VCaP (cell line): ENCODE results near the gene STK32C.
A peak's percentile ranks its signal among the peaks of the same experiment; 100 is the strongest.
"Not testable (repeated sequence)": the region's sequence is repeated elsewhere in the genome, so short reads cannot be mapped to it uniquely, and the experiment has no call there.

ENCODE experiments used
- H3K27ac ChIP-seq: fragments of 450-650 bp; 2 replicates; pipeline ENCODE4 v1.5.1; 2017
- CTCF ChIP-seq: fragments of 450-650 bp; conservative IDR thresholded peaks from 2 replicates; pipeline ENCODE4 v1.5.1; 2017; ENCODE audit warnings: mild to moderate bottlenecking, moderate library complexity

STK32C gene

DNA sequence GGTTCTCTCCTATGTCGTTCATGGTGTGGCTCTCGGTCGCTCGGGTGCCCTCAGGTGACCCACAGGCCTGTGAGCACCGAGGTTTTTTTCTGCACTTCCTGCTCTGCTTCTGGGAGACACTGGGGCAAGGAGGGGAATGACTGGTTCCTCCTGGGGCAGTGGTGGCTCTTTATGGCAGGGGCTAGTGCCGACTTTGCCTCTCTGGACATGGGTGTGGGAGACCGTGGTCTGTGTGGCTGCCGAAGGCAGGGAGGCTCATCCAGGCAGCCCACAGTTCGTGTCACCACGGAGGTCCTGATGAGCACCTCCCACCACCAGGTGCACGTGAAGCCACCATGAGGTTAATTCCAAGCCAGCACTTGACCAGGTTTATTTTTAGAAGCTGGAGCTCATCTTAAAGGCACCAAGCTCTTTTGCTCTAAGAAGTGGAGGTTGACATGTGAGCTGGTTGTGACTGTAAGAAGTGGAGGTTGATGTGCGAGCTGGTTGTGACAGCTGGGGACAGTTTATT is 145.7 kb downstream of the STK32C start:
- TF ChIP-seq CTCF: no peak
- peak overlapping the region; percentile 62 for H3K27ac ChIP-seq

DNA sequence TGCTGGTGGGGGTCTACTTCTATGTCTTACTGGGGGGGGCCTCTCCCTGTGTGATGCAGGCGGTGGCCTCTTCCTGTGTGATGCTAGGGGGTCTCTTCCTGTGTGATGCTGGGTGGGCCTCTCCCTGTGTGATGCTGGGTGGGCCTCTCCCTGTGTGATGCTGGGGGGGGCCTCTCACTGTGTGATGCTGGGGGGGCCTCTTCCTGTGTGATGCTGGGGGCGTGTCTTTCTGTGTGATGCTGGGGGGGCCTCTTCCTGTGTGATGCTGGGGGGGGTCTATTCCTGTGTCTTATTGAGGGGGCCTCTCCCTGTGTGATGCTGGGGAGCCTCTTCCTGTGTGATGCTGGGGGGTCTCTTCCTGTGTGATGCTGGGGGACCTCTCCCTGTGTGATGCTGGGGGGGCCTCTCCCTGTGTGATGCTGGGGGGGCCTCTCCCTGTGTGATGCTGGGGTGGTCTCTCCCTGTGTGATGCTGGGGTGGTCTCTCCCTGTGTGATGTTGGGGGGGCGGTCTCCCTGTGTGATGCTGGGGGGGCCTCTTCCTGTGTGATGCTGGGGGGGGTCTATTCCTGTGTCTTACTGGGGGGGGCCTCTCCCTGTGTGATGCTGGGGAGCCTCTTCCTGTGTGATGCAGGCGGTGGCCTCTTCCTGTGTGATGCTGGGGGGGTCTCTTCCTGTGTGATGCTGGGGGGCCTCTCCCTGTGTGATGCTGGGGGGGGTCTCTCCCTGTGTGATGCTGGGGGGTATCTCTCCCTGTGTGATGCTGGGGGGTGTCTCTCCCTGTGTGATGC is 146.7 kb downstream of the STK32C start:
- H3K27ac ChIP-seq: not testable (repeated sequence)

DNA sequence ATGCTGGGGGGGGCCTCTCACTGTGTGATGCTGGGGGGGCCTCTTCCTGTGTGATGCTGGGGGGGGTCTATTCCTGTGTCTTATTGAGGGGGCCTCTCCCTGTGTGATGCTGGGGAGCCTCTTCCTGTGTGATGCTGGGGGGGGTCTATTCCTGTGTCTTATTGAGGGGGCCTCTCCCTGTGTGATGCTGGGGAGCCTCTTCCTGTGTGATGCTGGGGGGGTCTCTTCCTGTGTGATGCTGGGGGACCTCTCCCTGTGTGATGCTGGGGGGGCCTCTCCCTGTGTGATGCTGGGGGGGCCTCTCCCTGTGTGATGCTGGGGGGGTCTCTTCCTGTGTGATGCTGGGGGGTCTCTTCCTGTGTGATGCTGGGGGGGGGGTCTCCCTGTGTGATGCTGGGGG is 147.5 kb downstream of the STK32C start:
- not testable (repeated sequence) for H3K27ac ChIP-seq

- H3K27ac ChIP-seq: not testable (repeated sequence)
Observed at GRCh38 chr10:132159302-132160230, 148.2 kb downstream of the STK32C start.

GRCh38 chr10:132158823-132159222 is 148.9 kb downstream of the STK32C start:
- no peak overlapping the region for H3K27ac ChIP-seq
- TF ChIP-seq CTCF: no peak

DNA sequence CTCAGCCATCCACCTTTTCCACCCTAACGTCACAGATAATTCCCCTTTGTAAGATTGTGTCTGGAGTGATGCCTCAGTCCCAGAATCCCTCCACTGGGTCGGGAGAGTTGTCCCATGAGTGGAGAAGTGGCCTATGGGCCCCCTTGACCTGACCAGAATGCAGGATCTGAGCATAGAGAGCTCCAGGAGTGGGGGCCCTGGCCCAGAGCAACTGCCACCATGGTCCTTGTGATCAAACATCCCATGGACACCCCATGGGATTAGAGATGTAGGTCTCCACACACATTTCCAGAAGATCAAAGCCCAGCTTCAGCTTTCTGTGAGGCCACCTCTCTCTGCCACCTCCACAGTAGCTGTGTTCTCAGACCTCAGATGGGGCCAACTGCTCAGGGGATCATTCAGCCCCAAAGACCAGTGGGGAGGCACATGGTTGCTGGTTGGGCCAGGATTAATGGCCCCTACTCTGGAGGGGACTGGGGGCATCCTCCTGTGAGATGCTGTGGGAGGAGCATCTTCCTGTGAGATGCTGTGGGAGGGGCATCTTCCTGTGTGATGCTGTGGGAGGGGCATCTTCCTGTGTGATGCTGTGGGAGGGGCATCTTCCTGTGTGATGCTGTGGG is 149.5 kb downstream of the STK32C start:
- TF ChIP-seq CTCF: no peak
- H3K27ac ChIP-seq: no peak overlapping the region
